CD14-positive monocyte (primary cell): Measurements from ENCODE around the gene DPRX. TPM values are rescaled to one million over a fixed set of nuclear protein-coding genes. Genes with fewer than 3 reads are reported as not detected.

Source experiments
- DNase-seq, 3 donors: peaks; one replicate each; pipeline ENCODE4 v3.0.0-alpha.2; 2011 to 2022
- H2AFZ ChIP-seq: 2 replicates; pipeline ENCODE4 v1.6.0; 2012; ENCODE audit warnings: mild to moderate bottlenecking, low read depth, low read length, inconsistent platforms; ENCODE audit not compliant: insufficient read depth, poor library complexity, severe bottlenecking
- H3K27ac ChIP-seq, 2 donors: 1 replicate in 1 of 2; 2 replicates in 1 of 2; pipeline ENCODE4 v1.5.1; 2012 to 2013; ENCODE audit warnings: low read length in 2 of 2, control low read depth in 1 of 2, inconsistent platforms in 1 of 2, low read depth in 1 of 2, mild to moderate bottlenecking in 1 of 2
- H3K27me3 ChIP-seq, 2 donors: one replicate each; pipeline versions ENCODE4 v1.6.0 to v1.6.1; 2011 to 2013; ENCODE audit warnings: low read length in 2 of 2; ENCODE audit not compliant: control insufficient read depth in 2 of 2, insufficient read depth in 2 of 2
- H3K36me3 ChIP-seq, 2 donors: replicated peaks in 1 of 2; 1 replicate in 1 of 2; 2 replicates in 1 of 2; pipeline versions ENCODE4 v1.5.1 to v1.6.1; 2012 to 2013; ENCODE audit warnings: low read length in 2 of 2, control low read depth in 1 of 2, inconsistent platforms in 1 of 2, mild to moderate bottlenecking in 1 of 2; ENCODE audit not compliant: insufficient read depth in 2 of 2, control insufficient read depth in 1 of 2
- H3K4me1 ChIP-seq, 2 donors: 1 replicate in 1 of 2; 2 replicates in 1 of 2; pipeline versions ENCODE4 v1.5.1 to v1.6.1; 2012 to 2013; ENCODE audit warnings: low read length in 2 of 2, control low read depth in 1 of 2, inconsistent platforms in 1 of 2, mild to moderate bottlenecking in 1 of 2, moderate library complexity in 1 of 2; ENCODE audit not compliant: insufficient read depth in 2 of 2, control insufficient read depth in 1 of 2
- H3K4me2 ChIP-seq: replicated peaks from 2 replicates; pipeline ENCODE3; 2012; ENCODE audit warnings: low read length, moderate library complexity, mild to moderate bottlenecking; ENCODE audit not compliant: poor library complexity, severe bottlenecking; ENCODE audit errors: extremely low read depth
- H3K4me3 ChIP-seq, 3 experiments: fragments of 200-600 bp in 1 of 3; sonication (generic) in 1 of 3; replicated peaks in 1 of 3; 1 replicate in 2 of 3; 2 replicates in 1 of 3; pipeline ENCODE4 v1.5.1; 2011 to 2013; ENCODE audit warnings: low read length in 3 of 3, mild to moderate bottlenecking in 3 of 3, control low read depth in 2 of 3, low read depth in 2 of 3, inconsistent platforms in 1 of 3, moderate library complexity in 1 of 3
- H3K79me2 ChIP-seq: 2 replicates; pipeline ENCODE4 v1.6.0; 2012; ENCODE audit warnings: mild to moderate bottlenecking, control low read depth, inconsistent platforms, low read length, moderate library complexity; ENCODE audit not compliant: insufficient read depth
- H3K9ac ChIP-seq: 2 replicates; pipeline ENCODE4 v1.6.0; 2017; ENCODE audit warnings: low read length, mild to moderate bottlenecking; ENCODE audit not compliant: insufficient read depth, poor library complexity, severe bottlenecking
- H3K9me3 ChIP-seq, 2 donors: replicated peaks in 1 of 2; 1 replicate in 1 of 2; 2 replicates in 1 of 2; pipeline versions ENCODE4 v1.5.1 to v1.6.1; 2012 to 2013; ENCODE audit warnings: low read length in 2 of 2, control low read depth in 1 of 2; ENCODE audit not compliant: control insufficient read depth in 1 of 2, insufficient read depth in 1 of 2
- H4K20me1 ChIP-seq: 2 replicates; pipeline ENCODE4 v1.6.0; 2012; ENCODE audit warnings: mild to moderate bottlenecking, low read length, control low read depth, moderate library complexity; ENCODE audit not compliant: insufficient read depth
- H3K27ac Mint-ChIP-seq, 7 donors: one replicate each; pipeline ENCODE4 v1.8.0; 2020; ENCODE audit warnings: mild to moderate bottlenecking in 7 of 7, mixed read lengths in 7 of 7, moderate library complexity in 6 of 7, inconsistent platforms in 2 of 7
- H3K27me3 Mint-ChIP-seq, 3 donors: one replicate each; pipeline ENCODE4 v1.8.0; 2021 to 2022; ENCODE audit warnings: low read depth in 3 of 3, mild to moderate bottlenecking in 3 of 3, mixed read lengths in 3 of 3, moderate library complexity in 3 of 3, inconsistent platforms in 1 of 3
- H3K36me3 Mint-ChIP-seq, 2 donors: one replicate each; pipeline ENCODE4 v1.8.0; 2020; ENCODE audit warnings: mixed read lengths in 2 of 2, inconsistent platforms in 1 of 2, mild to moderate bottlenecking in 1 of 2
- H3K4me1 Mint-ChIP-seq: one replicate; pipeline ENCODE4 v1.8.0; 2020; ENCODE audit warnings: mild to moderate bottlenecking, mixed read lengths
- H3K4me3 Mint-ChIP-seq, 2 donors: one replicate each; pipeline ENCODE4 v1.8.0; 2020; ENCODE audit warnings: mild to moderate bottlenecking in 2 of 2, mixed read lengths in 2 of 2, moderate library complexity in 1 of 2
- H3K9me3 Mint-ChIP-seq, 7 donors: one replicate each; pipeline ENCODE4 v1.8.0; 2020 to 2022; ENCODE audit warnings: mixed read lengths in 7 of 7, mild to moderate bottlenecking in 6 of 7, moderate library complexity in 6 of 7, inconsistent platforms in 2 of 7
- WGBS: methylation state at CpG from one replicate; pipeline ENCODE4 v1.1.5; 2013; ENCODE audit warnings: missing lambda C conversion rate; ENCODE audit not compliant: insufficient coverage; 5-methylcytosine and 5-hydroxymethylcytosine counted together
- intact Hi-C, 2 donors: fragments of 100-400 bp; cut with micrococcal nuclease; formaldehyde crosslinking; loops; one replicate each; pipeline versions ENCODE4 v1.15.0 to v1.15.1; 2023
- polyA plus RNA-seq, 3 donors: library from polyadenylated mRNA; depleted of rRNA in 1 of 3; unstranded in 2 of 3; stranded (reverse) in 1 of 3; fragments of 300-500 nt in 2 of 3; fragments of >200 nt in 1 of 3; fragmentation: Illumina TruSeq in 2 of 3; gene quantifications; 1 replicate in 2 of 3; 2 replicates in 1 of 3; pipeline ENCODE4 v1.2.3, GENCODE V29; 2012 to 2021
- TF ChIP-seq, protein P1 (sequence below): fragments of 200-600 bp; IDR thresholded peaks from one replicate; pipeline ENCODE4 v1.8.0; 2022; ENCODE audit warnings: antibody characterized with exemption, mild to moderate bottlenecking

The DPRX gene
- polyA plus RNA-seq, 3 donors, result not detected

- no peaks in the 10 kb centered on the region for H3K4me1 Mint-ChIP-seq
- peaks cover 14 to 55% (median 38%) of the 10 kb centered on the region in 7 donors for H3K9me3 Mint-ChIP-seq
- Histone ChIP-seq H3K4me1 (no peaks in the 10 kb centered on the region), H3K27ac (no peak overlapping the region), H3K9ac (no peak overlapping the region), H3K9me3 (peaks cover 14 to 33% of the 10 kb centered on the region in 2 donors), H3K27me3 (no peaks in the 10 kb centered on the region), H2AFZ (no peak overlapping the region), H3K4me2 (no peak overlapping the region), H3K79me2 (no peaks in the 10 kb centered on the region), H3K36me3 (no peaks in the 10 kb centered on the region), H3K4me3 (no peak overlapping the region), H4K20me1 (no peaks in the 10 kb centered on the region)
- H3K27me3 Mint-ChIP-seq, result peaks cover 1 to 4% (median 2%) of the 10 kb centered on the region in 3 donors
- intact Hi-C loops, result no loop called here
- no peak overlapping the region for H3K27ac Mint-ChIP-seq
- H3K36me3 Mint-ChIP-seq, result no peaks in the 10 kb centered on the region
- TF ChIP-seq, protein P1, sequence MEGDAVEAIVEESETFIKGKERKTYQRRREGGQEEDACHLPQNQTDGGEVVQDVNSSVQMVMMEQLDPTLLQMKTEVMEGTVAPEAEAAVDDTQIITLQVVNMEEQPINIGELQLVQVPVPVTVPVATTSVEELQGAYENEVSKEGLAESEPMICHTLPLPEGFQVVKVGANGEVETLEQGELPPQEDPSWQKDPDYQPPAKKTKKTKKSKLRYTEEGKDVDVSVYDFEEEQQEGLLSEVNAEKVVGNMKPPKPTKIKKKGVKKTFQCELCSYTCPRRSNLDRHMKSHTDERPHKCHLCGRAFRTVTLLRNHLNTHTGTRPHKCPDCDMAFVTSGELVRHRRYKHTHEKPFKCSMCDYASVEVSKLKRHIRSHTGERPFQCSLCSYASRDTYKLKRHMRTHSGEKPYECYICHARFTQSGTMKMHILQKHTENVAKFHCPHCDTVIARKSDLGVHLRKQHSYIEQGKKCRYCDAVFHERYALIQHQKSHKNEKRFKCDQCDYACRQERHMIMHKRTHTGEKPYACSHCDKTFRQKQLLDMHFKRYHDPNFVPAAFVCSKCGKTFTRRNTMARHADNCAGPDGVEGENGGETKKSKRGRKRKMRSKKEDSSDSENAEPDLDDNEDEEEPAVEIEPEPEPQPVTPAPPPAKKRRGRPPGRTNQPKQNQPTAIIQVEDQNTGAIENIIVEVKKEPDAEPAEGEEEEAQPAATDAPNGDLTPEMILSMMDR, result no peak
- DNase-seq, result no peak
- no peak overlapping the region for H3K4me3 Mint-ChIP-seq
- WGBS, result 100% methylated on average over 2 of the region's 6 CpGs
Observed at GRCh38 chr19:53586277-53586691, 45.5 kb upstream of the DPRX start.

GRCh38 chr19:53594811-53595509, 36.8 kb upstream of the DPRX start:
- no peaks in the 10 kb centered on the region for H3K9me3 ChIP-seq
- no peak overlapping the region for H3K4me3 ChIP-seq
- intact Hi-C loops, result no loop called here
- H3K4me1 ChIP-seq, result no peaks in the 10 kb centered on the region
- H3K27me3 Mint-ChIP-seq, result peaks cover 0 to 2% (median 0%) of the 10 kb centered on the region in 3 donors
- H3K36me3 ChIP-seq, result no peaks in the 10 kb centered on the region
- peaks cover 0 to 6% (median under 1%) of the 10 kb centered on the region in 7 donors for H3K9me3 Mint-ChIP-seq
- TF ChIP-seq, protein P1, result no peak
- no peak overlapping the region for H3K27ac ChIP-seq
- H3K27me3 ChIP-seq, result no peaks in the 10 kb centered on the region
- WGBS, result 98% methylated on average over 9 of the region's 14 CpGs
- no peak overlapping the region for H2AFZ ChIP-seq
- H3K4me2 ChIP-seq, result no peak overlapping the region
- H3K4me3 Mint-ChIP-seq, result no peak overlapping the region
- no peaks in the 10 kb centered on the region for H3K36me3 Mint-ChIP-seq
- H3K4me1 Mint-ChIP-seq, result no peaks in the 10 kb centered on the region
- no peaks in the 10 kb centered on the region for H4K20me1 ChIP-seq
- H3K9ac ChIP-seq, result no peak overlapping the region
- DNase-seq, result no peak
- H3K79me2 ChIP-seq, result no peaks in the 10 kb centered on the region
- no peak overlapping the region for H3K27ac Mint-ChIP-seq
